Kidney epithelial cell (primary cell): ENCODE results near the gene C10orf95. TPM values are rescaled to one million over a fixed set of nuclear protein-coding genes. Genes with fewer than 3 reads are reported as not detected.
"Not testable (repeated sequence)": the region's sequence is repeated elsewhere in the genome, so short reads cannot be mapped to it uniquely, and the experiment has no call there.

ENCODE experiments used
- DNase-seq: peaks from one replicate; pipeline ENCODE4 v3.0.0-alpha.2; 2010; ENCODE audit warnings: low read depth
- H3K27me3 ChIP-seq: 2 replicates; pipeline ENCODE4 v1.6.0; 2011; ENCODE audit warnings: low read length; ENCODE audit not compliant: control insufficient read depth, insufficient read depth
- H3K36me3 ChIP-seq: 2 replicates; pipeline ENCODE4 v1.5.1; 2011; ENCODE audit warnings: low read length; ENCODE audit not compliant: control insufficient read depth, insufficient read depth
- H3K4me3 ChIP-seq: 2 replicates; pipeline ENCODE4 v1.5.1; 2011; ENCODE audit warnings: low read depth, mild to moderate bottlenecking, control low read depth, low read length
- CTCF ChIP-seq: IDR thresholded peaks from 2 replicates; pipeline ENCODE4 v1.5.1; 2011; ENCODE audit warnings: mild to moderate bottlenecking, moderate library complexity, low read length, control low read depth, inconsistent platforms; ENCODE audit not compliant: insufficient read depth, poor library complexity, severe bottlenecking
- total RNA-seq: library from RNA; depleted of rRNA; stranded (reverse); fragments of >200 nt; gene quantifications from 2 replicates; pipeline ENCODE4 v1.2.3, GENCODE V29; 2015

Gene C10orf95
- total RNA-seq, 1 donor from 2014 or later, result 3.2 TPM

DNA sequence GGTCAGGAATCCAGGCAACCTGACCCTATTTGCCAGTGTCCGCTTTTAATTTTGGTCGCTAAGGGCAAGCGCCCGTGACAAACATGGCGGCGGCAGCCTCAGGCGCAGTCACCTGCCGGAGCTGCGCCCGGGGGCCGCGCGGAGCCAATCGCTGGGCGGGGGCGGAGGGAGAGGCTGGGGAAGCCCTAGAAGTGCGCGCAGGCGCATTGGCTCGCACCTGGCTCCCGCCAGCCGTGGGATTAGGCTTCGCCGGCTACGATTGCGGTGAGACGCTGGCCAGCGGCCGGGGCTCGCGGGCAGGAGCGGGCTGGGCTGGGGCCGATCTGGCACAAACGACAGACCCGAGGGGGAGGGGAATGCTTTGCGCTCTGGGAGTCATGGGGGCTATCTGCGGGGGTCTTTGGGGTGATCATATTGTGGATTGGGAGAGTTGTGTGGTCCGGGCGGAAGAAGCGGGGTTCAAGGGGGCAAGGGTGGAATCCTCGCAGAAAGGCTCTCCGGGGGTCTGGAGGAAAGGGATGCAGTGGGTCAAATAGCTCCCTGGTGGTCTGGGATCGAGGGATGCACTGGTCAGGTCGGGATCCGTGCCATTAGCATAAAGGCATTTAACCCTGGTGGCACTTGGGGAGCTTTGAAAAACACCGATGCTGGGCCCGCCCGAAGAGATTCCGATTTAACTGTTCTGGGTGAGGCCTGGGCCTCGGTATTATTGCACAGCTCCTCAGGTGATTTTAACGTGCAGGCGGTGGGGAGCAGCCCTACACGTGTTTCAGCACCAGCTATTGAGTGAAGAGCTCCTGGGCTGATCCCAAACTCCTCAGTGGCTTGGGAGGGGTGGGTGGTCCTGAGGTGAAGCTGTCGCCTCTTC is 10.1 kb upstream of the C10orf95 start:
- Histone ChIP-seq H3K36me3 (no peaks in the 10 kb centered on the region), H3K27me3 (no peaks in the 10 kb centered on the region), H3K4me3 (peak overlapping the region; percentile 35)
- TF ChIP-seq CTCF, result no peak
- no peak for DNase-seq

- no peak for DNase-seq
- H3K27me3 ChIP-seq, result no peaks in the 10 kb centered on the region
- no peak for TF ChIP-seq CTCF
- no peaks in the 10 kb centered on the region for H3K36me3 ChIP-seq
- H3K4me3 ChIP-seq, result peak overlapping the region; percentile 35
These were observed 9.5 kb upstream of the C10orf95 start for GRCh38 chr10:102460836-102461186.

DNA sequence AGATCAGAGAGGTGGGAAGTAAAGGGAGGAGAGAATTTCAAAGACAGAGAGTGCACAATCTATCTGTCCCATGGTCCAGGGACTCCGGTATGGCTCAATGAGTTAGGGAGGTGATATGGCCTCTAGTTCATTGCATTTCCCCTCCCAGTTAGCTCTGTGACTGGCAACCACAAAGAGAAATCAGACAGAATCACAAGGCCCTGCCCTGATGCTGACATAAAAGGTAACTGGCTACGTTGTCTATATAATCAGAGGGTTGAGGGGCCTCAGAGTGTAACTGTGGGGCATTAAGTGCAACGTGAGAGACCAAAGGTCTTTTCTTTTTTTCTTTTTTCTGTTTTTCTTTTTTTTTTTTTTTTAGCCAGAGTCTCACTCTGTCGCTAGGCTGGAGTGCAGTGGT is 7.3 kb upstream of the C10orf95 start:
- TF ChIP-seq CTCF, result no peak
- no peaks in the 10 kb centered on the region for H3K36me3 ChIP-seq
- no peak overlapping the region for H3K4me3 ChIP-seq
- no peaks in the 10 kb centered on the region for H3K27me3 ChIP-seq
- no peak for DNase-seq

- no peak overlapping the region for H3K4me3 ChIP-seq
- H3K27me3 ChIP-seq, result no peaks in the 10 kb centered on the region
- DNase-seq, result no peak
- peaks cover under 1% of the 10 kb centered on the region for H3K36me3 ChIP-seq
- no peak for TF ChIP-seq CTCF
These were observed 6.3 kb upstream of the C10orf95 start for GRCh38 chr10:102457591-102458150.

DNA sequence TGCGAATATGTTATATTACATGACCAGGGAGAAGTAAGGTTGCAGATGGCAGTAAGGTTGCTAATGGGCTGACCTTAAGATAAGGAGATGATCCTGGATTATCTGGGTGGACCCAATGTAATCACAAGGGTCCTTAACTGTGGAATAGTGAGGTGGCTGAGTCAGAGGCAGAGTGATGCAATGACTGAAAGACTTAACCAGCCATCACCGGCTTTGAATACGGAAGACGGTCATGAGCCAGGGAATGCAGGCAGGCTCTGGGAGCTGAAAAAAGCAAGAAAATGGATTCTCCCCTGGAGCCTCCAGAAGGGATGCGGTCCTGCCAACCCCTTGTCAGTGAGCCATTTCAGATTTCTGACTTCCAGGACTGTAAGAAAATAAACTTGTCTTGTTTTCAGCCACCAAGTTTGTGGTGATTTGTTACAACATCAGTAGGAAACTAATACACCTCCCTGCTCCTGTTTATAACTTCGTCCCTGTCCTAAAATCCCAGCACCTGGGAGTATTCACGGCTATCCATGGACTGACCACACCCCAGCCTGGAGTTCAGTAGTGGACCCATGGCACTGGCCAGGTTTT is 4.6 kb upstream of the C10orf95 start:
- H3K36me3 ChIP-seq, result peaks cover 1% of the 10 kb centered on the region
- TF ChIP-seq CTCF, result no peak
- no peak overlapping the region for H3K4me3 ChIP-seq
- no peaks in the 10 kb centered on the region for H3K27me3 ChIP-seq
- peak; percentile 68 for DNase-seq

DNA sequence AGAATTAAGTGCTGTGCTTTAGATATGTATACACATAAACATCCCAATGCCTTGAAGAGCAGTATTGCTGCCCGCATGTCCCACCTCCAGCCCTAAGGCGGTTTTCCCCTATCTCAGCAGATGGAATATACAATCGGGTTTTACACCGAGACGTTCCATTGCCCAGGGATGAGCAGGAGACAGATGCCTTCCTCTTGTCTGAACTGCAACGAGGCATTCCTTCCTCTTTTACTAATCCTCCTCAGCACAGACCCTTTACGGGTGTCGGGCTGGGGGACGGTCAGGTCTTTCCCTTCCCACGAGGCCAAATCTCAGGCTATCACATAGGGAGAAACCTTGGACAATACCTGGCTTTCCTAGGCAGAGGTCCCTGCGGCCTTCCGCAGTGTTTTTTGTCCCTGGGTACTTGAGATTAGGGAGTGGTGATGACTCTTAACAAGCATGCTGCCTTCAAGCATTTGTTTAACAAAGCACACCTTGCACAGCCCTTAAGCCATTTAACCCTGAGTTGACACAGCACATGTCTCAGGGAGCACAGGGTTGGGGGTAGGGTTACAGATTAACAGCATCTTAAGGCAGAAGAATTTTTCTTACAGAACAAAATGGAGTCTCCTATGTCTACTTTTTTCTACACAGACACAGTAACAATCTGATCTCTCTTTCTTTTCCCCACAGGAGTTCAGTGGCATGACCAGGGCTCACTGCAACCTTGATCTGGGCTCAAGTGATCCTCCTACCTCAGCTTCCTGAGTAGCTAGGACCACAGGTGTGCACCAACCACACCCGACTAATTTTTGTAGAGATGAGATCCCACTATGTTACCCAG is 3.5 kb upstream of the C10orf95 start:
- not testable (repeated sequence) for H3K4me3 ChIP-seq, DNase-seq, H3K36me3 ChIP-seq, H3K27me3 ChIP-seq
